K562 (cell line): ENCODE measurements around the gene CACNA2D4. TPM values are rescaled to one million over a fixed set of nuclear protein-coding genes. Genes with fewer than 3 reads are reported as not detected.

Experiments
- ATAC-seq: fragments of 200-7000 bp; cut with Tn5 transposase; 3 replicates; pipeline ENCODE4 v1.9.1; 2020; ENCODE audit warnings: moderate library complexity
- BruUV-seq: library from RNA; stranded (reverse); fragments of 400-500 nt; replicated peaks from 2 replicates; lab custom pipeline; 2021; lab: Mats Ljungman, UMichigan
- CTCF ChIA-PET: fragments of 300-600 bp; formaldehyde crosslinking; extraction: SDS; loops from one replicate; lab custom pipeline; 2021; ENCODE audit warnings: low intra/inter-chr PET ratio; lab: Yijun Ruan, JAX
- POLR2A ChIA-PET: fragments of 300-600, 350-650 bp; sonication (Branson Sonifier 250); formaldehyde crosslinking; extraction: SDS; loops from one replicate; lab custom pipeline; 2021; ENCODE audit warnings: antibody characterized with exemption, inconsistent platforms; lab: Yijun Ruan, JAX
- DNase-seq, 4 experiments: peaks; one replicate each; pipeline versions ENCODE4 v3.0.0 to v3.0.0-alpha.2; 2011 to 2018; ENCODE audit warnings: low spot score in 3 of 4, mixed read lengths in 3 of 4; ENCODE audit errors: extremely low read depth in 1 of 4
- FAIRE-seq: peaks from 2 replicates; lab custom pipeline; 2011; peaks lifted over from hg19 to GRCh38; lab: Jason Lieb, UNC
- H2AFZ ChIP-seq: 2 replicates; pipeline ENCODE4 v1.6.0; 2011; ENCODE audit warnings: low read depth, low read length, control low read depth, inconsistent platforms
- H3K27ac ChIP-seq: fragments of 200-600 bp; 3 replicates; pipeline ENCODE4 v1.8.0; 2011; ENCODE audit warnings: low read depth, mild to moderate bottlenecking, control low read depth, inconsistent platforms, low read length, moderate library complexity, mixed read lengths; ENCODE audit errors: extremely low read depth
- H3K27me3 ChIP-seq, 2 experiments: fragments of 300-600 bp in 1 of 2; 2 replicates in 1 of 2; 3 replicates in 1 of 2; pipeline versions ENCODE4 v1.6.0 to v1.8.0; 2011; ENCODE audit warnings: inconsistent platforms in 2 of 2, low read length in 2 of 2, mild to moderate bottlenecking in 1 of 2, mixed read lengths in 1 of 2, moderate library complexity in 1 of 2; ENCODE audit not compliant: control insufficient read depth in 2 of 2, insufficient read depth in 2 of 2
- H3K36me3 ChIP-seq: fragments of 300-600 bp; 3 replicates; pipeline ENCODE4 v1.8.0; 2011; ENCODE audit warnings: mild to moderate bottlenecking, low read length, inconsistent platforms; ENCODE audit not compliant: control insufficient read depth, insufficient read depth
- H3K4me1 ChIP-seq, 2 experiments: fragments of 200-600 bp in 1 of 2; replicated peaks in 1 of 2; 2 replicates in 1 of 2; 3 replicates in 1 of 2; pipeline versions ENCODE4 v1.5.1 to v1.8.0; 2011; ENCODE audit warnings: inconsistent platforms in 2 of 2, low read length in 2 of 2, mild to moderate bottlenecking in 1 of 2, mixed read lengths in 1 of 2, moderate library complexity in 1 of 2; ENCODE audit not compliant: control insufficient read depth in 2 of 2, insufficient read depth in 2 of 2
- H3K4me2 ChIP-seq: 2 replicates; pipeline ENCODE4 v1.6.1; 2011; ENCODE audit warnings: low read length, control low read depth, inconsistent platforms, mixed read lengths; ENCODE audit not compliant: insufficient read depth
- H3K4me3 ChIP-seq: fragments of 200-600 bp; sonication (generic), shearing (Covaris generic); 2 replicates; pipeline ENCODE4 v1.5.1; 2016; ENCODE audit warnings: control low read depth, inconsistent platforms
- H3K79me2 ChIP-seq: fragments of 200-600 bp; 3 replicates; pipeline ENCODE4 v1.8.0; 2011; ENCODE audit warnings: low read length, inconsistent platforms; ENCODE audit not compliant: control insufficient read depth, insufficient read depth
- H3K9ac ChIP-seq, 2 experiments: 2 replicates each; pipeline versions ENCODE4 v1.6.0 to v1.6.1; 2011; ENCODE audit warnings: low read depth in 2 of 2, low read length in 2 of 2, control low read depth in 1 of 2, inconsistent platforms in 1 of 2, mild to moderate bottlenecking in 1 of 2, mixed read lengths in 1 of 2; ENCODE audit not compliant: insufficient read depth in 1 of 2
- H3K9me1 ChIP-seq: one replicate; pipeline ENCODE4 v1.6.0; 2011; ENCODE audit warnings: inconsistent platforms, mild to moderate bottlenecking, low read length, moderate library complexity; ENCODE audit not compliant: control insufficient read depth, insufficient read depth
- H3K9me3 ChIP-seq: replicated peaks from 2 replicates; pipeline ENCODE4 v1.5.1; 2011; ENCODE audit warnings: low read depth, low read length, inconsistent platforms; ENCODE audit not compliant: control insufficient read depth, insufficient read depth
- H4K20me1 ChIP-seq: replicated peaks from 2 replicates; pipeline ENCODE4 v1.6.1; 2011; ENCODE audit warnings: low read length, inconsistent platforms, mixed read lengths; ENCODE audit not compliant: control insufficient read depth, insufficient read depth
- CEBPG ChIP-seq, 3 experiments: fragments of 200-800 bp in 1 of 3; sonication (Bioruptor generic) in 1 of 3; sonication (generic) in 1 of 3; formaldehyde crosslinking in 1 of 3; IDR thresholded peaks in 2 of 3; conservative IDR thresholded peaks in 1 of 3; 2 replicates each; pipeline versions ENCODE4 v1.6.1 to v1.8.0; 2016 to 2022; ENCODE audit warnings: missing compliant biosample characterization in 2 of 3, missing genetic modification characterization in 2 of 3, mild to moderate bottlenecking in 1 of 3, missing genetic modification reagents in 1 of 3
- EHMT2 ChIP-seq: fragments of 450-650 bp; IDR thresholded peaks from 2 replicates; pipeline ENCODE4 v1.6.1; 2018; ENCODE audit warnings: antibody characterized with exemption
- IFI16 ChIP-seq: fragments of 250-450 bp; sonication (Bioruptor Pico); IDR thresholded peaks from 2 replicates; pipeline ENCODE4 v2.1.2; 2022; ENCODE audit warnings: mild to moderate bottlenecking, inconsistent platforms
- MECOM ChIP-seq: fragments of 250-450 bp; sonication (Bioruptor Pico); IDR thresholded peaks from 2 replicates; pipeline ENCODE4 v1.8.0; 2022; ENCODE audit warnings: inconsistent platforms
- NR4A1 ChIP-seq, 2 experiments: fragments of 250-450 bp in 1 of 2; fragments of 450-650 bp in 1 of 2; sonication (Bioruptor Pico) in 1 of 2; IDR thresholded peaks; 2 replicates each; pipeline versions ENCODE4 v1.4.0 to v1.6.1; 2016 to 2020; ENCODE audit warnings: mild to moderate bottlenecking in 2 of 2, missing compliant biosample characterization in 1 of 2, missing genetic modification characterization in 1 of 2, moderate library complexity in 1 of 2
- PHF21A ChIP-seq: fragments of 450-650 bp; IDR thresholded peaks from 2 replicates; pipeline ENCODE4 v1.6.1; 2017; ENCODE audit warnings: low read depth, borderline replicate concordance
- PKNOX1 ChIP-seq: fragments of 450-650 bp; IDR thresholded peaks from 2 replicates; pipeline ENCODE4 v1.6.1; 2016
- POLR2A ChIP-seq: fragments of 450-650 bp; conservative IDR thresholded peaks from 2 replicates; pipeline ENCODE4 v1.6.1; 2016
- POLR2AphosphoS5 ChIP-seq: IDR thresholded peaks from 2 replicates; pipeline ENCODE4 v1.6.1; 2011; ENCODE audit warnings: mild to moderate bottlenecking, low read depth, low read length, moderate library complexity; ENCODE audit not compliant: control insufficient read depth, insufficient read depth
- TEAD4 ChIP-seq, 2 experiments: sonication (generic) in 1 of 2; formaldehyde crosslinking in 1 of 2; IDR thresholded peaks; 2 replicates each; pipeline versions ENCODE4 v1.6.1 to v1.8.0; 2012 to 2022; ENCODE audit warnings: borderline replicate concordance in 1 of 2, inconsistent platforms in 1 of 2, low read length in 1 of 2, mild to moderate bottlenecking in 1 of 2, missing genetic modification reagents in 1 of 2
- ZBTB1 ChIP-seq: sonication (generic); formaldehyde crosslinking; IDR thresholded peaks from 2 replicates; pipeline ENCODE4 v1.8.1; 2023; ENCODE audit warnings: missing genetic modification reagents, low read depth, mild to moderate bottlenecking, borderline replicate concordance
- ZFP1 ChIP-seq: fragments of 450-650 bp; formaldehyde crosslinking; IDR thresholded peaks from 2 replicates; pipeline ENCODE4 v1.4.0; 2020; ENCODE audit warnings: mild to moderate bottlenecking, mixed read lengths
- ZNF23 ChIP-seq: fragments of 250-450 bp; sonication (Bioruptor Pico); IDR thresholded peaks from 2 replicates; pipeline ENCODE4 v1.4.0; 2020; ENCODE audit warnings: mild to moderate bottlenecking
- ZNF324 ChIP-seq: fragments of 250-450 bp; sonication (Bioruptor Pico); IDR thresholded peaks from 2 replicates; pipeline ENCODE4 v1.4.0; 2020; ENCODE audit warnings: mild to moderate bottlenecking
- ZNF507 ChIP-seq: conservative IDR thresholded peaks from 2 replicates; pipeline ENCODE4 v1.6.1; 2017; ENCODE audit warnings: missing genetic modification characterization, missing compliant biosample characterization
- ZNF778 ChIP-seq: fragments of 450-650 bp; formaldehyde crosslinking; IDR thresholded peaks from 2 replicates; pipeline ENCODE4 v1.4.0; 2020; ENCODE audit warnings: mild to moderate bottlenecking, moderate library complexity
- ZSCAN29 ChIP-seq: fragments of 450-650 bp; IDR thresholded peaks from 2 replicates; pipeline ENCODE4 v1.6.1; 2017
- WGBS: fragments of 100-300 bp; shearing (Covaris generic); methylation state at CpG from one replicate; pipeline ENCODE4 v1.1.6; 2016; ENCODE audit warnings: low coverage, mixed read lengths; ENCODE audit not compliant: insufficient coverage; ENCODE audit errors: missing lambda C conversion rate; 5-methylcytosine and 5-hydroxymethylcytosine counted together
- in situ Hi-C: fragments of 300-500 bp; cut with MboI; formaldehyde crosslinking; loops from 4 replicates; pipeline ENCODE4 v1.15.0; 2018; ENCODE audit warnings: inconsistent platforms, mixed read lengths
- intact Hi-C: fragments of 100-400 bp; cut with micrococcal nuclease; formaldehyde crosslinking; loops from 2 replicates; pipeline ENCODE4 v1.14.2; 2022
- polyA plus RNA-seq, 8 experiments: library from polyadenylated mRNA; depleted of rRNA in 4 of 8; stranded (reverse) in 5 of 8; unstranded in 3 of 8; fragments of >200 nt; fragmentation: Nextera tagmentation in 2 of 8; fragmentation: Illumina TruSeq in 1 of 8; extraction: Ambion mirVana in 2 of 8; extraction: Trizol in 1 of 8; gene quantifications; 2 replicates each; pipeline versions ENCODE4 v1.2.1 to v1.2.3, GENCODE V29; 2011 to 2014; ENCODE audit warnings: inconsistent platforms in 1 of 8, missing spikeins in 1 of 8
- total RNA-seq, 7 experiments: library from RNA; depleted of rRNA in 6 of 7; stranded (reverse); fragments of >200 nt in 6 of 7; fragmentation: Illumina TruSeq in 2 of 7; extraction: Trizol in 2 of 7; gene quantifications; 2 replicates each; pipeline versions ENCODE4 v1.2.1 to v1.2.3, GENCODE V29; 2011 to 2021; ENCODE audit warnings: low replicate concordance in 1 of 7

The CACNA2D4 gene
- total and polyA plus RNA-seq, 9 of the 15 experiments (the other 6 are each of a cell fraction or from before 2014, with no cell fraction given), result 0.04 to 0.69 (median 0.40) TPM; not detected in 3

GRCh38 chr12:1922075-1922709 lies 3.7 kb upstream of the CACNA2D4 start:
- FAIRE-seq, result no peak
- H3K4me3 ChIP-seq, result no peak overlapping the region
- no peak for DNase-seq
- no peaks in the 10 kb centered on the region for H3K9me1 ChIP-seq
- BruUV-seq, result no TSS peak
- peaks cover 20 to 29% of the 10 kb centered on the region in 2 experiments for H3K4me1 ChIP-seq
- CTCF ChIA-PET, result no interaction called here
- H3K27ac ChIP-seq, result no peak overlapping the region
- POLR2A ChIA-PET, result interaction anchor here (0.6 kb wide), 1 partner anchor 110 kb away, joined by 3 read pairs; no protein-coding TSS in a partner anchor
- no peak overlapping the region for H2AFZ ChIP-seq
- peaks cover 2 to 25% of the 10 kb centered on the region in 2 experiments; a peak in 2 of 5 replicates for H3K27me3 ChIP-seq
- no peaks in the 10 kb centered on the region; the same call in 1 of the 2 replicates for H4K20me1 ChIP-seq
- WGBS, result 38% methylated on average over 7 of the region's 40 CpGs
- ATAC-seq, result no peak
- no peak overlapping the region for H3K9ac ChIP-seq
- no peaks in the 10 kb centered on the region for H3K9me3 ChIP-seq
- H3K4me2 ChIP-seq, result no peak overlapping the region
- in situ Hi-C loops (no loop called here), intact Hi-C loops (no loop called here)
- no peaks in the 10 kb centered on the region for H3K36me3 ChIP-seq
- TF ChIP-seq MECOM (no peak), ZFP1 (CRISPR knock-in tag) (no peak), NR4A1 (CRISPR knock-in tag; IDR thresholded peaks at IDR 0.05) (no peak), NR4A1 (tag; IDR thresholded peaks at IDR 0.05) (no peak), PKNOX1 (no peak), ZNF23 (no peak), ZSCAN29 (no peak), CEBPG (CRISPR knock-in tag; IDR thresholded peaks at IDR 0.05) (no peak), CEBPG (tag; conservative IDR thresholded peaks at IDR 0.05 in 1 of 2, IDR thresholded peaks at IDR 0.05 in 1 of 2) (no peak), EHMT2 (no peak), POLR2A (no peak), PHF21A (no peak), TEAD4 (IDR thresholded peaks at IDR 0.05; ENCODE audit: low read length) (no peak), TEAD4 (CRISPR knock-in tag; IDR thresholded peaks at IDR 0.05; ENCODE audit: borderline replicate concordance) (no peak), ZBTB1 (CRISPR knock-in tag) (no peak), ZNF507 (no peak), POLR2AphosphoS5 (no peak), ZNF778 (CRISPR knock-in tag) (no peak), ZNF324 (CRISPR knock-in tag) (no peak), IFI16 (CRISPR knock-in tag) (no peak)
- H3K79me2 ChIP-seq, result no peaks in the 10 kb centered on the region
